Activated T-helper 1 cell treated with anti-CD3 and anti-CD28 coated beads, Interleukin-2, amount 50 U/mL, for 16 hours (primary cell): ENCODE data around the gene AGO4.
A peak's percentile ranks its signal among the peaks of the same experiment; 100 is the strongest.
"Not testable (repeated sequence)": the region's sequence is repeated elsewhere in the genome, so short reads cannot be mapped to it uniquely, and the experiment has no call there.

Experiments used
- DNase-seq, 2 donors: peaks; one replicate each; pipeline ENCODE4 v3.0.0-alpha.2; 2020; ENCODE audit warnings: low read depth in 1 of 2, low spot score in 1 of 2

The AGO4 gene

GRCh38 chr1:35807614-35808449 lies at the start of gene AGO4:
TSS of gene AGO4 (plus strand) at chr1:35808016. CDS start at chr1:35808417, 401 bp downstream.
- peak in 1 of 2 donors; percentile 25 for DNase-seq

- DNase-seq = no peak
Measured at GRCh38 chr1:35762141-35762540, 45.7 kb upstream of the AGO4 start.

- no peak for DNase-seq
Measured at GRCh38 chr1:35763201-35763600, 44.6 kb upstream of the AGO4 start.

- no peak for DNase-seq
Measured at GRCh38 chr1:35764283-35764682, 43.5 kb upstream of the AGO4 start.

- DNase-seq = no peak
Measured at GRCh38 chr1:35768350-35769187, 39.2 kb upstream of the AGO4 start.

GRCh38 chr1:35769188-35769758 lies 38.5 kb upstream of the AGO4 start:
- peak; percentile 62 to 72 for DNase-seq

GRCh38 chr1:35773711-35774110 lies 34.1 kb upstream of the AGO4 start:
- DNase-seq = no peak

GRCh38 chr1:35776172-35776571 lies 31.6 kb upstream of the AGO4 start:
- DNase-seq = not testable (repeated sequence)

GRCh38 chr1:35777109-35777508 lies 30.7 kb upstream of the AGO4 start:
- DNase-seq = no peak

- DNase-seq = no peak
Measured at GRCh38 chr1:35783055-35783583, 24.7 kb upstream of the AGO4 start.

- DNase-seq = not testable (repeated sequence)
Measured at GRCh38 chr1:35784364-35784763, 23.5 kb upstream of the AGO4 start.

GRCh38 chr1:35788139-35788538 lies 19.7 kb upstream of the AGO4 start:
- no peak for DNase-seq

GRCh38 chr1:35790670-35791069 lies 17.1 kb upstream of the AGO4 start:
- DNase-seq = no peak

- DNase-seq = no peak
Measured at GRCh38 chr1:35795295-35795694, 12.5 kb upstream of the AGO4 start.

GRCh38 chr1:35797380-35797779 lies 10.4 kb upstream of the AGO4 start:
- no peak for DNase-seq

GRCh38 chr1:35798019-35798418 lies 9.8 kb upstream of the AGO4 start:
- DNase-seq = not testable (repeated sequence)

GRCh38 chr1:35800167-35800887 lies 7.5 kb upstream of the AGO4 start:
- not testable (repeated sequence) for DNase-seq

GRCh38 chr1:35808450-35809113 lies 766 bp downstream of the AGO4 start:
- no peak for DNase-seq

GRCh38 chr1:35809114-35810095 lies 1.6 kb downstream of the AGO4 start:
- no peak for DNase-seq
